H9 (cell line): ENCODE measurements around the gene H6PD. TPM values are rescaled to one million over a fixed set of nuclear protein-coding genes. Genes with fewer than 3 reads are reported as not detected.

Experiments used
- DNase-seq: peaks from one replicate; pipeline ENCODE4 v3.0.0-alpha.2; 2017
- H2AFZ ChIP-seq: one replicate; pipeline ENCODE4 v1.6.1; 2013; ENCODE audit warnings: mild to moderate bottlenecking, low read length, control low read depth, moderate library complexity
- H2AK5ac ChIP-seq: 2 replicates; pipeline ENCODE4 v1.6.1; 2013; ENCODE audit warnings: low read length, control low read depth, mixed read lengths; ENCODE audit not compliant: insufficient read length
- H2BK120ac ChIP-seq: one replicate; pipeline ENCODE4 v1.6.1; 2013; ENCODE audit warnings: low read depth, mild to moderate bottlenecking, low read length, control low read depth, inconsistent platforms; ENCODE audit not compliant: poor library complexity, severe bottlenecking
- H2BK12ac ChIP-seq: 2 replicates; pipeline ENCODE4 v1.6.1; 2013; ENCODE audit warnings: low read length, control low read depth, mixed read lengths, low read depth; ENCODE audit not compliant: insufficient read length
- H2BK15ac ChIP-seq: 2 replicates; pipeline ENCODE4 v1.6.1; 2013; ENCODE audit warnings: low read depth, low read length, control low read depth
- H2BK20ac ChIP-seq: one replicate; pipeline ENCODE4 v1.6.1; 2013; ENCODE audit warnings: low read depth, mild to moderate bottlenecking, low read length, control low read depth, inconsistent platforms; ENCODE audit not compliant: poor library complexity, severe bottlenecking
- H2BK5ac ChIP-seq: 2 replicates; pipeline ENCODE4 v1.6.1; 2013; ENCODE audit warnings: low read length, control low read depth, mixed read lengths; ENCODE audit not compliant: insufficient read length
- H3K14ac ChIP-seq: 2 replicates; pipeline ENCODE4 v1.6.1; 2013; ENCODE audit warnings: low read length, control low read depth; ENCODE audit not compliant: insufficient read depth
- H3K18ac ChIP-seq: 2 replicates; pipeline ENCODE4 v1.6.1; 2013; ENCODE audit warnings: low read depth, mild to moderate bottlenecking, mixed read lengths, low read length, control low read depth; ENCODE audit not compliant: insufficient read length
- H3K23ac ChIP-seq: 2 replicates; pipeline ENCODE4 v1.6.1; 2013; ENCODE audit warnings: low read length, control low read depth, mixed read lengths, low read depth; ENCODE audit not compliant: insufficient read length
- H3K23me2 ChIP-seq: 2 replicates; pipeline ENCODE4 v1.6.1; 2013; ENCODE audit warnings: low read depth, mild to moderate bottlenecking, mixed read lengths, low read length, control low read depth; ENCODE audit not compliant: insufficient read length, poor library complexity, severe bottlenecking
- H3K27ac ChIP-seq: 2 replicates; pipeline ENCODE4 v1.5.1; 2013; ENCODE audit warnings: low read length, control low read depth, mixed read lengths, low read depth; ENCODE audit not compliant: insufficient read length
- H3K27me3 ChIP-seq: 2 replicates; pipeline ENCODE4 v1.6.1; 2013; ENCODE audit warnings: low read length, control low read depth, inconsistent platforms; ENCODE audit not compliant: insufficient read depth
- H3K4ac ChIP-seq: 2 replicates; pipeline ENCODE4 v1.6.1; 2013; ENCODE audit warnings: low read depth, mild to moderate bottlenecking, control low read depth, inconsistent platforms, low read length, moderate library complexity
- H3K4me1 ChIP-seq: 2 replicates; pipeline ENCODE4 v1.6.1; 2013; ENCODE audit warnings: low read length, control low read depth, inconsistent platforms; ENCODE audit not compliant: insufficient read depth
- H3K4me2 ChIP-seq: 2 replicates; pipeline ENCODE4 v1.6.1; 2013; ENCODE audit warnings: low read length, control low read depth, mixed read lengths; ENCODE audit not compliant: insufficient read length, insufficient read depth
- H3K56ac ChIP-seq: 2 replicates; pipeline ENCODE4 v1.6.1; 2013; ENCODE audit warnings: low read depth, mild to moderate bottlenecking, mixed read lengths, low read length, control low read depth; ENCODE audit not compliant: insufficient read length
- H3K79me1 ChIP-seq: 2 replicates; pipeline ENCODE4 v1.6.1; 2013; ENCODE audit warnings: low read depth, mild to moderate bottlenecking, moderate library complexity, low read length, control low read depth, inconsistent platforms; ENCODE audit not compliant: insufficient read depth, poor library complexity, severe bottlenecking
- H3K79me2 ChIP-seq: 2 replicates; pipeline ENCODE4 v1.6.1; 2013; ENCODE audit warnings: low read length, control low read depth, inconsistent platforms; ENCODE audit not compliant: insufficient read depth
- H3K9ac ChIP-seq: 2 replicates; pipeline ENCODE4 v1.6.1; 2013; ENCODE audit warnings: low read length, control low read depth, mixed read lengths; ENCODE audit not compliant: insufficient read length; ENCODE audit errors: extremely low read depth
- H3K9me3 ChIP-seq: one replicate; pipeline ENCODE4 v1.6.1; 2013; ENCODE audit warnings: low read depth, low read length, inconsistent platforms; ENCODE audit not compliant: control insufficient read depth
- H3T11ph ChIP-seq: one replicate; pipeline ENCODE4 v1.6.1; 2013; ENCODE audit warnings: mild to moderate bottlenecking, low read length, control low read depth, inconsistent platforms
- H4K20me1 ChIP-seq: one replicate; pipeline ENCODE4 v1.6.1; 2013; ENCODE audit not compliant: control insufficient read depth, insufficient read length, insufficient read depth
- H4K5ac ChIP-seq: 2 replicates; pipeline ENCODE4 v1.6.1; 2013; ENCODE audit warnings: low read depth, mild to moderate bottlenecking, mixed read lengths, low read length, control low read depth; ENCODE audit not compliant: insufficient read length
- H4K8ac ChIP-seq: replicated peaks from 2 replicates; pipeline ENCODE4 v1.6.1; 2013; ENCODE audit warnings: low read length, control low read depth, mixed read lengths, low read depth; ENCODE audit not compliant: insufficient read length
- H4K91ac ChIP-seq: 2 replicates; pipeline ENCODE4 v1.6.1; 2013; ENCODE audit warnings: low read depth, mild to moderate bottlenecking, moderate library complexity, mixed read lengths, low read length, control low read depth; ENCODE audit not compliant: insufficient read length
- H3K27ac Mint-ChIP-seq, 3 experiments: 2 replicates in 2 of 3; 3 replicates in 1 of 3; pipeline ENCODE4 v1.8.0; 2020 to 2021; ENCODE audit warnings: mixed read lengths in 3 of 3, mild to moderate bottlenecking in 1 of 3, moderate library complexity in 1 of 3
- H3K27me3 Mint-ChIP-seq: 2 replicates; pipeline ENCODE4 v1.8.0; 2021; ENCODE audit warnings: low read depth, mild to moderate bottlenecking, moderate library complexity, mixed read lengths
- H3K36me3 Mint-ChIP-seq, 3 experiments: 2 replicates in 2 of 3; 3 replicates in 1 of 3; pipeline ENCODE4 v1.8.0; 2020 to 2021; ENCODE audit warnings: low read depth in 3 of 3, mixed read lengths in 3 of 3; ENCODE audit not compliant: insufficient read depth in 1 of 3
- H3K4me1 Mint-ChIP-seq, 2 experiments: 2 replicates each; pipeline ENCODE4 v1.8.0; 2020; ENCODE audit warnings: mixed read lengths in 2 of 2
- H3K4me3 Mint-ChIP-seq, 2 experiments: 2 replicates in 1 of 2; 3 replicates in 1 of 2; pipeline ENCODE4 v1.8.0; 2020 to 2021; ENCODE audit warnings: mild to moderate bottlenecking in 2 of 2, mixed read lengths in 2 of 2, moderate library complexity in 1 of 2
- H3K9me3 Mint-ChIP-seq, 2 experiments: 2 replicates in 1 of 2; 3 replicates in 1 of 2; pipeline ENCODE4 v1.8.0; 2020; ENCODE audit warnings: mild to moderate bottlenecking in 2 of 2, mixed read lengths in 2 of 2, moderate library complexity in 1 of 2
- whole genome bisulfite sequencing: extraction: QIAGEN DNeasy Blood & Tissue Kit; methylation state at CpG from one replicate; pipeline ENCODE4 v1.1.7; 2013; ENCODE audit warnings: missing lambda C conversion rate, low lambda C conversion rate, mixed read lengths; ENCODE audit not compliant: insufficient read length; ENCODE audit errors: extremely low coverage; 5-methylcytosine and 5-hydroxymethylcytosine counted together
- total RNA-seq: library from RNA; stranded (reverse); gene quantifications from 2 replicates; pipeline ENCODE4 v1.2.1, GENCODE V29; 2021
- TF ChIP-seq, protein P1 (sequence below): fragments of 200-600 bp; sonication (generic); conservative IDR thresholded peaks from 3 replicates; pipeline ENCODE4 v1.8.0; 2021; ENCODE audit warnings: antibody characterized with exemption, mild to moderate bottlenecking

The H6PD gene
- total RNA-seq, 1 experiment from 2014 or later = 7.9 TPM

DNA sequence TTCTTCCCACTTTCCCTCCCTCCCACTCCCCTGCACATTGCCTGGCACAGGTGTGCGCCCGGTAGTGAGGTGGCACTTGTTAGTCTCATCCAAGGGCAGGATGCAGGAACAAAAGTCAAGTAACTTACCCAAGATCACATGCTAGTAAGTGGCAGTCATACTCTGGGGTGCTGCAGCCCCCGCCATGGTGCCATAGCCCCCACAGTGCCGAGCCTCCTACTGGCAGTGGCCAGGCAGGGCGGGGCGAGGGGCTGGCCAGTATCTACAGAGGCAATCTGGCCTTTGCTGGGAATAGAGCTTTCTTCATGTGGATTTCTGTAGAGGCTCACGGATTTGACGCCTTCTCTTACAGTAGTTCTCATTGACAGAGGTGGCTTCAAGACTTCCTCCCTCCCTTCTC, 26.9 kb downstream of the H6PD start:
- Histone ChIP-seq H3K4ac (no peak overlapping the region; the same call in 1 of the 2 replicates), H2BK5ac (no peak overlapping the region), H3K27ac (no peak overlapping the region), H3T11ph (no peak overlapping the region), H3K79me2 (no peaks in the 10 kb centered on the region), H2AFZ (no peak overlapping the region), H3K23ac (no peak overlapping the region), H2BK15ac (no peak overlapping the region), H3K79me1 (no peaks in the 10 kb centered on the region), H3K27me3 (no peaks in the 10 kb centered on the region), H4K8ac (no peak overlapping the region), H3K23me2 (no peaks in the 10 kb centered on the region), H3K4me2 (no peak overlapping the region), H2BK12ac (no peak overlapping the region), H3K56ac (no peak overlapping the region), H2BK20ac (no peak overlapping the region), H4K91ac (peak overlapping the region; percentile 70), H3K4me1 (no peaks in the 10 kb centered on the region), H3K9me3 (peaks cover 8% of the 10 kb centered on the region), H3K18ac (no peak overlapping the region), H4K5ac (no peak overlapping the region), H3K14ac (peak overlapping the region; percentile 13; the same call in 1 of the 2 replicates), H4K20me1 (no peaks in the 10 kb centered on the region), H2AK5ac (no peak overlapping the region), H2BK120ac (no peak overlapping the region), H3K9ac (no peak overlapping the region)
- no peak for DNase-seq
- TF ChIP-seq, protein P1, sequence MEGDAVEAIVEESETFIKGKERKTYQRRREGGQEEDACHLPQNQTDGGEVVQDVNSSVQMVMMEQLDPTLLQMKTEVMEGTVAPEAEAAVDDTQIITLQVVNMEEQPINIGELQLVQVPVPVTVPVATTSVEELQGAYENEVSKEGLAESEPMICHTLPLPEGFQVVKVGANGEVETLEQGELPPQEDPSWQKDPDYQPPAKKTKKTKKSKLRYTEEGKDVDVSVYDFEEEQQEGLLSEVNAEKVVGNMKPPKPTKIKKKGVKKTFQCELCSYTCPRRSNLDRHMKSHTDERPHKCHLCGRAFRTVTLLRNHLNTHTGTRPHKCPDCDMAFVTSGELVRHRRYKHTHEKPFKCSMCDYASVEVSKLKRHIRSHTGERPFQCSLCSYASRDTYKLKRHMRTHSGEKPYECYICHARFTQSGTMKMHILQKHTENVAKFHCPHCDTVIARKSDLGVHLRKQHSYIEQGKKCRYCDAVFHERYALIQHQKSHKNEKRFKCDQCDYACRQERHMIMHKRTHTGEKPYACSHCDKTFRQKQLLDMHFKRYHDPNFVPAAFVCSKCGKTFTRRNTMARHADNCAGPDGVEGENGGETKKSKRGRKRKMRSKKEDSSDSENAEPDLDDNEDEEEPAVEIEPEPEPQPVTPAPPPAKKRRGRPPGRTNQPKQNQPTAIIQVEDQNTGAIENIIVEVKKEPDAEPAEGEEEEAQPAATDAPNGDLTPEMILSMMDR = no peak
- WGBS = no CpG with 5 or more reads among the region's 8 CpGs
- Mint-ChIP-seq H3K27me3 (peaks cover 5% of the 10 kb centered on the region), H3K27ac (peak overlapping the region in 1 of 3 experiments; percentile 71; a peak in 3 of 7 replicates), H3K36me3 (peaks cover 22 to 40% (median 30%) of the 10 kb centered on the region in 3 experiments), H3K4me3 (peak overlapping the region in 1 of 2 experiments; percentile 53; a peak in 1 of 5 replicates), H3K9me3 (peaks cover 26 to 29% of the 10 kb centered on the region in 2 experiments), H3K4me1 (peaks cover 0 to 11% of the 10 kb centered on the region in 2 experiments; a peak in 2 of 4 replicates)
